ENCODE measurements around the gene VMAC.
A peak's percentile ranks its signal among the peaks of the same experiment; 100 is the strongest.
"Not testable (repeated sequence)": the region's sequence is repeated elsewhere in the genome, so short reads cannot be mapped to it uniquely, and the experiment has no call there.

VMAC gene, protein sequence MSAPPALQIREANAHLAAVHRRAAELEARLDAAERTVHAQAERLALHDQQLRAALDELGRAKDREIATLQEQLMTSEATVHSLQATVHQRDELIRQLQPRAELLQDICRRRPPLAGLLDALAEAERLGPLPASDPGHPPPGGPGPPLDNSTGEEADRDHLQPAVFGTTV

GRCh38 chr19:5904352-5905113 is at the start of gene VMAC:
Gene VMAC (plus strand): TSS chr19:5904872. CDS start chr19:5904891, 19 bp downstream.
- H4K20me1 ChIP-seq (ENCODE audit: control insufficient read depth, insufficient read depth, low read depth, low read length): no peaks in the 10 kb centered on the region
- H3K27me3 ChIP-seq (ENCODE audit: control insufficient read depth, low read length): no peaks in the 10 kb centered on the region
- H3K4me3 ChIP-seq (ENCODE audit: low read length): peak within 1 kb of the TSS; percentile 99
- H3K9me3 ChIP-seq (ENCODE audit: control insufficient read depth, insufficient read depth, low read length): no peaks in the 10 kb centered on the region
- H3K4me1 ChIP-seq (ENCODE audit: control insufficient read depth, low read length): peaks cover 20% of the 10 kb centered on the region
- TF ChIP-seq EZH2phosphoT487 (IDR thresholded peaks at IDR 0.05; ENCODE audit: borderline replicate concordance, low read length): no peak
- TF ChIP-seq, protein P1, sequence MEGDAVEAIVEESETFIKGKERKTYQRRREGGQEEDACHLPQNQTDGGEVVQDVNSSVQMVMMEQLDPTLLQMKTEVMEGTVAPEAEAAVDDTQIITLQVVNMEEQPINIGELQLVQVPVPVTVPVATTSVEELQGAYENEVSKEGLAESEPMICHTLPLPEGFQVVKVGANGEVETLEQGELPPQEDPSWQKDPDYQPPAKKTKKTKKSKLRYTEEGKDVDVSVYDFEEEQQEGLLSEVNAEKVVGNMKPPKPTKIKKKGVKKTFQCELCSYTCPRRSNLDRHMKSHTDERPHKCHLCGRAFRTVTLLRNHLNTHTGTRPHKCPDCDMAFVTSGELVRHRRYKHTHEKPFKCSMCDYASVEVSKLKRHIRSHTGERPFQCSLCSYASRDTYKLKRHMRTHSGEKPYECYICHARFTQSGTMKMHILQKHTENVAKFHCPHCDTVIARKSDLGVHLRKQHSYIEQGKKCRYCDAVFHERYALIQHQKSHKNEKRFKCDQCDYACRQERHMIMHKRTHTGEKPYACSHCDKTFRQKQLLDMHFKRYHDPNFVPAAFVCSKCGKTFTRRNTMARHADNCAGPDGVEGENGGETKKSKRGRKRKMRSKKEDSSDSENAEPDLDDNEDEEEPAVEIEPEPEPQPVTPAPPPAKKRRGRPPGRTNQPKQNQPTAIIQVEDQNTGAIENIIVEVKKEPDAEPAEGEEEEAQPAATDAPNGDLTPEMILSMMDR (IDR thresholded peaks at IDR 0.05; ENCODE audit: low read depth, low read length, poor library complexity, severe bottlenecking): no peak
- no peaks in the 10 kb centered on the region for H3F3A ChIP-seq (ENCODE audit: control insufficient read depth, insufficient read depth)
- peaks cover 23% of the 10 kb centered on the region for H3K36me3 ChIP-seq (ENCODE audit: control insufficient read depth, low read length)
- H3K79me2 ChIP-seq (ENCODE audit: control insufficient read depth, low read length): peaks cover 41% of the 10 kb centered on the region
- H3K4me2 ChIP-seq (ENCODE audit: low read length): peak within 1 kb of the TSS; percentile 93
- H3K27ac ChIP-seq (ENCODE audit: low read depth, low read length): peak within 1 kb of the TSS; percentile 77
- no peaks in the 10 kb centered on the region for H3K9me2 ChIP-seq (replicated peaks; ENCODE audit: control insufficient read depth, low read length)

DNA sequence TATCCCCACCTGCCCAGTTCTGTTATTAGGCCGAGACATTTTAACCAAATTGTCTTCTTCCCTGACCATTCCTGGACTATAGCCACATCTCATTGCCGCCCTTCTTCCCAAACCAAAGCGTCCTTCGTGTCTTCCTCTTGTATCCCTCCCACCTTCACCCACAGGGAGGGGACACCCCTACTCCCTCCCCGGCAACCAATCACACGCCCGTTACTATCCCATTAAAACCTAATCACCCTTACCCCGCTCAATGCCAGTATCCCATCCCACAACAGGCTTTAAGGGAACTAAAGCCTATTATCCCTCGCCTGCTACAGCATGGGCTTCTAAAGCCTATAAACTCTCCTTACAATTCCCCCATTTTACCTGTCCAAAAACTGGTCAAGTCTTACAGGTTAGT is 49.5 kb upstream of the VMAC start:
- H3K36me3 ChIP-seq (ENCODE audit: control insufficient read depth, low read length); H3K27me3 ChIP-seq (ENCODE audit: control insufficient read depth, low read length); H3K4me1 ChIP-seq (ENCODE audit: control insufficient read depth, low read length); H3K9me3 ChIP-seq (ENCODE audit: control insufficient read depth, insufficient read depth, low read length); H3F3A ChIP-seq (ENCODE audit: control insufficient read depth, insufficient read depth); H3K4me3 ChIP-seq (ENCODE audit: low read length); H4K20me1 ChIP-seq (ENCODE audit: control insufficient read depth, insufficient read depth, low read depth, low read length); H3K27ac ChIP-seq (ENCODE audit: low read depth, low read length); H3K9me2 ChIP-seq (replicated peaks; ENCODE audit: control insufficient read depth, low read length); H3K79me2 ChIP-seq (ENCODE audit: control insufficient read depth, low read length); H3K4me2 ChIP-seq (ENCODE audit: low read length): not testable (repeated sequence)

DNA sequence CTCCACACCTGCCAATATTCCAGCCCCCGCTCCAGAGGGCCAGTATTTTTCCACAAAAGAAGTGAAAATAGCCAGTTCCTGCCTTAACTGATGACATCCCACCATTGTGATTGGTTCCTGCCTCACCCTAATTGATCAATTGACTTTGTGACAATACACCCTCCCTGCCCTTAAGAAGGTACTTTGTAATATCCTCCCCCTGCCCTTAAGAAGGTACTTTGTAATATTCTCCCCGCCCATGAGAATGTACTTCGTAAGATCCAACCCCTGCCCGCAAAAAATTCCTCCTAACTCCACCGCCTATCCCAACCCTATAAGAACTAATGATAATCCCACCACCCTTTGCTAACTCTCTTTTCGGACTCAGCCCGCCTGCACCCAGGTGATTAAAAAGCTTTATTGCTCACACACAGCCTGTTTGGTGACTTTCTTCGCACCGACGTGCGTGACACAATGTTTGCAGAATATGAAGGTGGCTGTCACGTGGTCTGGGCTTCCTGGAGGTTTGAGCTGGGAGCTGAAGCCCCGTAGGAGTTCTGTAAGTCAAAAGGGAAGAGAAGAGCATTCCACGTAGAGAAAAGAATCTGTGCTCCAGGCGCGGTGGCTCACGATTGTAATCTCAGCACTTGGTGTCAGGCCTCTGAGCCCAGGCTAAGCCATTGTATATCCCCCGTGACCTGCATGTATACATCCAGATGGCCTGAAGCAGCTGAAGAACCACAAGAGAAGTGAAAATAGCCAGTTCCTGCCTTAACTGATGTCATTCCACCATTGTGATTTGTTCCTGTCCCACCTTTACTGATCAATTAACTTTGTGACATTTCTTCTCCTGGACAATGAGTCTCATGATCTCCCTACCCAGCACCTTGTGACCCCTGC is 47.2 kb upstream of the VMAC start:
- Histone ChIP-seq H3K4me3 (ENCODE audit: low read length) (no peak overlapping the region), H4K20me1 (ENCODE audit: control insufficient read depth, insufficient read depth, low read depth, low read length) (no peaks in the 10 kb centered on the region), H3F3A (ENCODE audit: control insufficient read depth, insufficient read depth) (no peaks in the 10 kb centered on the region), H3K4me1 (ENCODE audit: control insufficient read depth, low read length) (no peaks in the 10 kb centered on the region), H3K27me3 (ENCODE audit: control insufficient read depth, low read length) (peaks cover 5% of the 10 kb centered on the region; the same call in 1 of the 2 replicates), H3K9me3 (ENCODE audit: control insufficient read depth, insufficient read depth, low read length) (no peaks in the 10 kb centered on the region), H3K36me3 (ENCODE audit: control insufficient read depth, low read length) (no peaks in the 10 kb centered on the region), H3K4me2 (ENCODE audit: low read length) (no peak overlapping the region), H3K27ac (ENCODE audit: low read depth, low read length) (no peak overlapping the region), H3K79me2 (ENCODE audit: control insufficient read depth, low read length) (no peaks in the 10 kb centered on the region), H3K9me2 (replicated peaks; ENCODE audit: control insufficient read depth, low read length) (no peaks in the 10 kb centered on the region)
- no peak for TF ChIP-seq EZH2phosphoT487 (IDR thresholded peaks at IDR 0.05; ENCODE audit: borderline replicate concordance, low read length)
- TF ChIP-seq, protein P1 (IDR thresholded peaks at IDR 0.05; ENCODE audit: low read depth, low read length, poor library complexity, severe bottlenecking): no peak

Data from DOHH2 (cell line).